CD4-positive, alpha-beta T cell treated with Interferon alpha-2 for 1 hour (primary cell): ENCODE measurements around the gene MTOR.

Source experiments
- DNase-seq, 2 donors: peaks; one replicate each; pipeline ENCODE4 v3.0.0-alpha.2; 2020 to 2022

The MTOR gene

DNA sequence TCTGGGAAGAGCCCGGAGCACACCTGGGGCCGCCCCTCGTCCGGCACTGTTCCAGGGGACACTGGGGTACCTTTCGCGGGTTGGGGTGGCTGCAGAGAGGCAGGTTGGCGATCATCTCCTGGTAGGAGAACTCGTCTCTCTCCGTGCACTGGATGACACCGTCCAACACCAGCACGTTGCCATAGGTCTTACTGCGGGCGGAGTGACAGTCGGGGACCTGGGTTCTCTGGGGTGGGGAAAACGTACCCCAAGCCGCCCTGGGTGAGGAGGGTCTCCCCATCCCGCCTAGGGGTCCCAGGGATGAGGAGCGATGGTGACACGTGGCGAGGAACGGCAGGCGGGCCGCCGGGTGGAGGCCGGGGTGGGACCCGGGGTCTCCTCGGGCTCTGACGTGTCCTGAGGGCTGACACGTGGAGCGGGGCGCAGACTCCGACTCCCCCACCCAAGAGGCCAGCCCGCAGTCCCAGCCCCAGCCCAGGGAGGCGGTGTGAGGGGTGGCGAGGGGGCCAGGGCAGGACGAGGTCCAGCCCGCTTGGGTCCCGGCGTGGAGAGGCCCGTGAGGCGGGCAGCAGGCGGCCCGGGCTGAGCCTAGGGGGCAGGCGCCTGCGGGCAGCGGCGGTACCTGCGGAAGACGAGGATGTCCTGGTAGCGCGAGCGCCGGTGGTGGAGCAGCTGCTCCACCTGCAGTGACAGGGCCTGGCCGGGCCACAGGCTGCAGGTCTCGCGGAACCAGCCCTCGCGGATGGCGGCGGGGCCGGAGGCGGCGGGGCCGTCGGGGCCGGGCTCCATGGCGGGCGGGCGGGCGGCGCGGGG, 203.0 kb downstream of the MTOR start:
- DNase-seq = no peak

DNA sequence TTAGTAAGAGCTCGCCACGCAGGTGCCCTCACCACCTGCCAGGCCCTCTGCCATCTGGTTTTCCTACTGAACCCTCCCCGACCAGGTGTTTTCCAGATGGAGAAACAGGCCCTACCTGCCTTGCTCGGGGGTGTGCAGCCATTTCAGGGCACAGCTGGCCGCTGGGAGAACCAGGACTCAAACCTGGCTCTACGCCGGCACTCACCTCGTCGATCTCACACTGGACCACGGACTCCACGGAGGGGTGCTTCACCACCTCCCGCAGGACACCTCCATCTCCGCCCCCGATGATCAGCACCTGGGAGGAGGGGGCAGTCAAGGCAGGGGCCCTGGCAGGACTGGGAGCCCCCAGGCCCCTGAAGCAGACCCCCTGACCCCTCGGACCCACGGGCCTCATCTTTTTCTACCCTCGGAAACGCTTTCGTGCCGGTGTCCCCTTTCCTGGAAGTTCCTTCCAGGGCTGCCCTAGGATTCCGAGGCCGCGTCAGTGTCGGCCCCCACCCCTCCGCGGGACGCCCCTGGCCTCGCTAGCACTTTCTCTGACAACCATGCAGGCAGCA, 203.7 kb downstream of the MTOR start:
- DNase-seq = no peak

DNA sequence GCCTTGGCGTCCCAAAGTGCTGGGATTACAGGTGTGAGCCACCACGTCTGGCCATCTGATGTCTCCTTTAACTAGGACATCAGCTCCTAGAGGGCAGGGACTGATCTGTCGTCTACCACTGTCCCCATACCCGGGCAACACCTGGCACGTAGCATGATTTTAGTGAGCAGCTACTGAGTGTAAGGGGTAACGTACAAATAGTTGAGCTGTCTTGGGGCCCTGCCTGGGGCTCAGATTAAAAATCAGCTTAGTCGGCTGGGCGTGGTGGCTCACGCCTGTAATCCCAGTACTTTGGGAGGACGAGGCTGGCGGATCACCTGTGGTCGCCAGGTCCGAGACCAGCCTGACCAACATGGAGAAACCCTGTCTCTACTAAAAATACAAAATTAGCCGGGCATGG, 204.3 kb downstream of the MTOR start:
- no peak for DNase-seq

GRCh38 chr1:11057477-11057876, 204.9 kb downstream of the MTOR start:
- no peak for DNase-seq
